Measurements from ENCODE around the gene DDX10. TPM values are rescaled to one million over a fixed set of nuclear protein-coding genes. Genes with fewer than 3 reads are reported as not detected.
"Not testable (repeated sequence)": the region's sequence is repeated elsewhere in the genome, so short reads cannot be mapped to it uniquely, and the experiment has no call there.

The DDX10 gene
- total RNA-seq, 1 donor from 2014 or later = 38.5 TPM

DNA sequence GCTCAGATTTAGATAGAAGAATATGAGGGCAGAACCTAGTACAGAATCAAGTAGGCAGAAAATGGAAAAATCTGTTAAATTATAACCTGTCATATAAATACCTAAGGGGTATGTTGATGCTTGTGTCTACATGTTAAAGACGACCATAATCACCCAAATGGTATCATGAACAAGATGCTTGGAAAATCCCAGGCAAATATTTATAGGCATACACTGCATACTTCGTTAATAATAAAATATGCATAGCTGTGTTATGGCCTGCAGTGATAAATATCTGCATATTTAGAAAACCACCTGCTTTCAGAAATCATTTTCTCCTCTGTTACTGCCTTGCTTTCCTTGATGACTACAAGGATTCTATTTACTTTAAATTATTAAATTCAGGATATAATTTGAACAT is 18.9 kb upstream of the DDX10 start:
- H3K9me3 Mint-ChIP-seq = no peaks in the 10 kb centered on the region
- H3K36me3 Mint-ChIP-seq = no peaks in the 10 kb centered on the region
- no peak overlapping the region for H3K4me3 Mint-ChIP-seq
- no peaks in the 10 kb centered on the region for H3K27me3 Mint-ChIP-seq (ENCODE audit: low read depth)
- DNase-seq (ENCODE audit: low spot score in 2 of 2, unreplicated experiment in 2 of 2) = no peak
- TF ChIP-seq, protein P1, sequence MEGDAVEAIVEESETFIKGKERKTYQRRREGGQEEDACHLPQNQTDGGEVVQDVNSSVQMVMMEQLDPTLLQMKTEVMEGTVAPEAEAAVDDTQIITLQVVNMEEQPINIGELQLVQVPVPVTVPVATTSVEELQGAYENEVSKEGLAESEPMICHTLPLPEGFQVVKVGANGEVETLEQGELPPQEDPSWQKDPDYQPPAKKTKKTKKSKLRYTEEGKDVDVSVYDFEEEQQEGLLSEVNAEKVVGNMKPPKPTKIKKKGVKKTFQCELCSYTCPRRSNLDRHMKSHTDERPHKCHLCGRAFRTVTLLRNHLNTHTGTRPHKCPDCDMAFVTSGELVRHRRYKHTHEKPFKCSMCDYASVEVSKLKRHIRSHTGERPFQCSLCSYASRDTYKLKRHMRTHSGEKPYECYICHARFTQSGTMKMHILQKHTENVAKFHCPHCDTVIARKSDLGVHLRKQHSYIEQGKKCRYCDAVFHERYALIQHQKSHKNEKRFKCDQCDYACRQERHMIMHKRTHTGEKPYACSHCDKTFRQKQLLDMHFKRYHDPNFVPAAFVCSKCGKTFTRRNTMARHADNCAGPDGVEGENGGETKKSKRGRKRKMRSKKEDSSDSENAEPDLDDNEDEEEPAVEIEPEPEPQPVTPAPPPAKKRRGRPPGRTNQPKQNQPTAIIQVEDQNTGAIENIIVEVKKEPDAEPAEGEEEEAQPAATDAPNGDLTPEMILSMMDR (IDR thresholded peaks at IDR 0.05; ENCODE audit: unreplicated experiment) = no peak
- H3K4me1 Mint-ChIP-seq = peaks cover 31% of the 10 kb centered on the region
- no peak overlapping the region for H3K27ac Mint-ChIP-seq

DNA sequence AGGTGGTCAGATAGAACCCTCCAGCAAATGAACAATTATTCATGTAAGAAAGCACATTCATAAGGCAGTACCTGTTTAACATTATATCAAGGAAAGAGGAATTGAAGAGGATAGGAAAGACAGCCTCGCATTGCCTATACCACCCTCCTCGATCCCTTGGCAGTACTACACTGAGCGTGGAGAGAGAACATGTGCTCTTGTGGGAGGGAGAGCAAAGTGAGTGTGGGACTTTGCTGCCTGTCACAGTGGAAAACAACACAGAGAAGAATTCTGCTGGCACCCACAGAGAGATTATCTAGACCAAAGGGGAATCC is 17.5 kb upstream of the DDX10 start:
- Mint-ChIP-seq H3K27me3 (ENCODE audit: low read depth) (no peaks in the 10 kb centered on the region), H3K36me3 (no peaks in the 10 kb centered on the region), H3K9me3 (no peaks in the 10 kb centered on the region), H3K4me1 (peaks cover 22% of the 10 kb centered on the region), H3K27ac (peak overlapping the region; percentile 4), H3K4me3 (no peak overlapping the region)
- TF ChIP-seq, protein P1 (IDR thresholded peaks at IDR 0.05; ENCODE audit: unreplicated experiment) = no peak
- no peak for DNase-seq (ENCODE audit: low spot score in 2 of 2, unreplicated experiment in 2 of 2)

DNA sequence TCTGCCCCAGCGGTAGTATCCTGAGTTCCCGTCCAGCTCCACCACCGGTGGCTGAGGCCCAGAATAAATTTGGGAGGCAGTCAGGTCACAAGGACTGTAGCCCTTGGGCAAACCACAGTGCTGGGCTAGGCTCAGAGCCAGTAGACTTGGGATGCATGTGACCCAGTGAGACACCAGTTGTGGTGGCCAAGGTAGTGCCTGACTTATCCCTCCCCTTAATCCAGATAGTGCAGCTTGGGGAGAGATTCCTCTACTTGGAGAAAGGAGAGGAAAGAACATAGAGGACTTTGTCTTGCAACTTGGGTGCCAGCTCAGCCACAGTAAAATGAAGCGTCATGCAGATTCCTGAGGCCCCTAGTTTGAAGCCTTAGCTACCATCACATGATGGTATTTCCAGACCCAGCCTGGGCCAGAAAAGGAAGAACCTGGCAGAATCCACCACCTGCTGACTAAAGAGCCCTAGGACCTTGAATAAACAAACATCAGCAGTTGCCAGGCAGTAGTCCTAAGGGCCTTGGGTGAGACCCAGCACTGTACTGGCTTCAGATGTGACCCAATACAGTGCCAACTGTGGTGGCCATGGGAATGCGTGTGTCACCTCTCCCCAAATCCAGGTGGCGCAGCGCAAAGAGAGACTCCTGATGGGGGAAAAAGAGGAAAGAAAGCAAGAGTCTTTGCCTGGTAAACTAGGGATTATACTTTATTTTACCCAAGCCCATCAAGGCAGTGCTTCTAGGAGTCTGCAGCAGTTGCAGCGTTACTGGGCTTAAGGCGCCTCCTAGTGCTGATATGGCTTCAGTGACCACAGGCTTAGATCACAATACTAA is 17.0 kb upstream of the DDX10 start:
- H3K4me1 Mint-ChIP-seq = peaks cover 22% of the 10 kb centered on the region
- H3K4me3 Mint-ChIP-seq = no peak overlapping the region
- no peaks in the 10 kb centered on the region for H3K27me3 Mint-ChIP-seq (ENCODE audit: low read depth)
- no peaks in the 10 kb centered on the region for H3K36me3 Mint-ChIP-seq
- peak overlapping the region; percentile 67 for H3K27ac Mint-ChIP-seq
- TF ChIP-seq, protein P1 (IDR thresholded peaks at IDR 0.05; ENCODE audit: unreplicated experiment) = peak; percentile 54
- peak in 1 of 2 experiments; percentile 73 for DNase-seq (ENCODE audit: low spot score in 2 of 2, unreplicated experiment in 2 of 2)
- H3K9me3 Mint-ChIP-seq = peaks cover 3% of the 10 kb centered on the region

DNA sequence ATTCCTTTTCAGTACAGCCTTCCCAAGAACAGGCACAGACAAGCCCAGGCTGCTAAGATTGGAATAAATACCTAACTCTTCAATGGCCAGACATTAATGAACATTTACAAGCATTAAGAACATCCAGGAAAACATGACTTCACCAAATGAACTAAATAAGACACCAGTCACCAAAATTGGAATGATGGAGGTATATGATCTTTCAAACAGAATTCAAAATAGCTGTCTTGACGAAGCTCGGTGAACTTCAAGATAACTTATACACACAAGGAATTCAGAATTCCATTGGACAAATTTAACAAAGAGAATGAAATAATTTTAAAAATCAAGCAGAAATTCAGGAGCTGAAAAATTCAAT is 16.4 kb upstream of the DDX10 start:
- no peaks in the 10 kb centered on the region for H3K27me3 Mint-ChIP-seq (ENCODE audit: low read depth)
- peaks cover 8% of the 10 kb centered on the region for H3K9me3 Mint-ChIP-seq
- H3K4me1 Mint-ChIP-seq = peaks cover 22% of the 10 kb centered on the region
- no peaks in the 10 kb centered on the region for H3K36me3 Mint-ChIP-seq
- TF ChIP-seq, protein P1 (IDR thresholded peaks at IDR 0.05; ENCODE audit: unreplicated experiment) = no peak
- no peak overlapping the region for H3K4me3 Mint-ChIP-seq
- peak overlapping the region; percentile 67 for H3K27ac Mint-ChIP-seq
- no peak for DNase-seq (ENCODE audit: low spot score in 2 of 2, unreplicated experiment in 2 of 2)

DNA sequence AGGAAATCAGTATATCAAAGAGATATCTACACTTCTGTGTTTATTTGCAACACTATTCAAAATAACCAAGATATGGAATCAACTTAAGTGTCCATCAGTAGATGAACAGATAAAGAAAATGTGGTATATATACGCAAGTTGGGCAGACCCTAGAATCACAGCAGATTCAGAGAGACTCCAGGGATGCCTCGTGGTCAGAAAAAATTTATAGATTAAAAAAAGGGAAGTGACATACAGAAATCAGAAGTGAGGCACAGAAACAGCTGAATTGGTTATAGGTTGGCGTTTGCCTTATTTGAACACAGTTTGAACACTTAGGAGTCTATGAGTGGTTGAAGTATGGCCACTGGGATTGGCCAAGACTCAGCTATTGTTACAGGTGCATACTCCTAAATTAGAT is 10.8 kb upstream of the DDX10 start:
- H3K27ac Mint-ChIP-seq; DNase-seq (ENCODE audit: low spot score in 2 of 2, unreplicated experiment in 2 of 2); H3K27me3 Mint-ChIP-seq (ENCODE audit: low read depth); H3K4me1 Mint-ChIP-seq; H3K9me3 Mint-ChIP-seq; H3K36me3 Mint-ChIP-seq; H3K4me3 Mint-ChIP-seq: not testable (repeated sequence)

DNA sequence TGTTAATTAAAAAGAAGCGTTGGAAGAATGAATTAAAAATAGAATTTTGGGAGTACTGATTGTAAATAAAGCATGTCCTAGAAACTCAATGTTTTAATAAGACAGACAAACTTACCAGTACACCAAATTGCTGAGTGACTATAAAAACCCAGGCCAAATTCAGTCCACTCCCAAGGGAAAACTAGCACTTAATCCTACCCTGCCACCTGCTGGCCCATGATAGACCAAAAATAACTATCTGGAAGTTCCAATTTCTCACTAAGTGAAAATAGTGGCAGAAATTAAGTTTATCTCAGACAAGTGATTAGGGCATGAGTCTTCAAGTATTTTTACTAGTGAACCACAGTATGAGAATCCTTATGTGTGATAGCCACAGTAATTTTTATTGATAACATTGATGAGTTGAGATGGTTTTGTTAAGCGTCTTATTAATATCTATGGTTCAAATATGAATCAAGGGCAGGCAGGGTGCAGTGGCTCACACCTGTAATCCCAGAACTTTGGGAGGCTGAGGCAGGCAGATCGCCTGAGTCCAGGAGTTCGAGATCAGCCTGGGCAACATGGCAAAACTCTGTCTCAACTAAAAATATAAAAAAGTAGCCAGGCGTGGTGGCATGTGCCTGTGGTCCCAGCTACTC is 9.8 kb upstream of the DDX10 start:
- H3K4me1 Mint-ChIP-seq = no peaks in the 10 kb centered on the region
- no peak overlapping the region for H3K27ac Mint-ChIP-seq
- H3K4me3 Mint-ChIP-seq = no peak overlapping the region
- TF ChIP-seq, protein P1 (IDR thresholded peaks at IDR 0.05; ENCODE audit: unreplicated experiment) = peak; percentile 66
- H3K27me3 Mint-ChIP-seq (ENCODE audit: low read depth) = no peaks in the 10 kb centered on the region
- peaks cover 8% of the 10 kb centered on the region for H3K9me3 Mint-ChIP-seq
- H3K36me3 Mint-ChIP-seq = no peaks in the 10 kb centered on the region
- DNase-seq (ENCODE audit: low spot score in 2 of 2, unreplicated experiment in 2 of 2) = peak in 1 of 2 experiments; percentile 51
